ENCODE results near the gene SOX14.

Gene SOX14

GRCh38 chr3:137768361-137769321 is 4.5 kb downstream of the SOX14 start:
- no peak for DNase-seq

DNA sequence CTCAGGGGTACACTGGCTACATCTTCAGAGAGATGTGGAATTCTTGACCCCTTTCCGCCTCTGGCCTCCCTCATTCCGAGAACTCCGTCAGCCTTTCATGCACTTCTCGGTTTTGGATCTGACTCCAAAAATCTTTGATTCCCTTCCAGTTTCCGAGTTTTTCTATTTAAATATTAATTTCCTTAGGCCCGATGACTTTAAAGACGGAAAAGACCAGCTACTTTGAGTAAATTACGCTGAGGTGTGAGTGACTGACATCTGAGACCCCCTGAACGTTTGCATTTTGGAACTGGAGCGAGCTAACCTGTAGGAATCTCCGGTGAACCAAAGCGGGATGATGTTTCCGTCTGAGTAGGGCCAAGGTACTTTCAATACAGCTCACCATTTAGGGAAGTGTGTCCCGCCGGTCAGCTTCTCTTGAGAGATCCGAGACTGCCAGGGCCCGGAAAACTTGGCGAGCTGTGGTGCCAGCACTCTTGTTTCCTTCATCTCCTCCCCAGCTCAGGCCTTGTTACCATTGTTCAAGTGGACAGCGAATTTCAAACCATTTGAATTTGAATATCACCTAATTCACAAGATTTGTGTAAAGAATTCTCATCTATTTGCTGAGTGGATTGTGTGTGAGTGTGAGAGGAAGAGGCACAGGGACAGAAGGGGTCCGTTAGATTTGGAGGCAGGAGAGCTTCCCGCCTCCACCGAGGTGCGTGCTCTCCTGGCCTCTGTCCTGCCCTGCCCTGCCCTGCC is 5.4 kb downstream of the SOX14 start:
- no peak for DNase-seq

DNA sequence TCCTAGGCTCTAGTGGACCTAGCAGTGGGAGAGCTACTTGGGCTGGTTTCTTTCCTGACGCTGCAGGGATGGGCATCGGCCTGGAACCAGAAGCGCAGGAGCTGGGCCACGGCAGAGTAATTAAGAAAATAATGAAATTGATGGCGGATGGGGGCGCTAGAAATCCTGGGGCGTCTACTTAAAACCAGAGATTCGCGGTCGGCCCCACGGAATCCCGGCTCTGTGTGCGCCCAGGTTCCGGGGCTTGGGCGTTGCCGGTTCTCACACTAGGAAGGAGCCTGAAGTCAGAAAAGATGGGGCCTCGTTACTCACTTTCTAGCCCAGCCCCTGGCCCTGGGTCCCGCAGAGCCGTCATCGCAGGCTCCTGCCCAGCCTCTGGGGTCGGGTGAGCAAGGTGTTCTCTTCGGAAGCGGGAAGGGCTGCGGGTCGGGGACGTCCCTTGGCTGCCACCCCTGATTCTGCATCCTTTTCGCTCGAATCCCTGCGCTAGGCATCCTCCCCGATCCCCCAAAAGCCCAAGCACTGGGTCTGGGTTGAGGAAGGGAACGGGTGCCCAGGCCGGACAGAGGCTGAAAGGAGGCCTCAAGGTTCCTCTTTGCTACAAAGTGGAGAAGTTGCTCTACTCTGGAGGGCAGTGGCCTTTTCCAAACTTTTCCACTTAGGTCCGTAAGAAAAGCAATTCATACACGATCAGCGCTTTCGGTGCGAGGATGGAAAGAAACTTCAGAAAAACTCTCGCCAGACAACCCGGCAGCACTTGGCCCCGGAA is 6.1 kb downstream of the SOX14 start:
- no peak for DNase-seq

DNA sequence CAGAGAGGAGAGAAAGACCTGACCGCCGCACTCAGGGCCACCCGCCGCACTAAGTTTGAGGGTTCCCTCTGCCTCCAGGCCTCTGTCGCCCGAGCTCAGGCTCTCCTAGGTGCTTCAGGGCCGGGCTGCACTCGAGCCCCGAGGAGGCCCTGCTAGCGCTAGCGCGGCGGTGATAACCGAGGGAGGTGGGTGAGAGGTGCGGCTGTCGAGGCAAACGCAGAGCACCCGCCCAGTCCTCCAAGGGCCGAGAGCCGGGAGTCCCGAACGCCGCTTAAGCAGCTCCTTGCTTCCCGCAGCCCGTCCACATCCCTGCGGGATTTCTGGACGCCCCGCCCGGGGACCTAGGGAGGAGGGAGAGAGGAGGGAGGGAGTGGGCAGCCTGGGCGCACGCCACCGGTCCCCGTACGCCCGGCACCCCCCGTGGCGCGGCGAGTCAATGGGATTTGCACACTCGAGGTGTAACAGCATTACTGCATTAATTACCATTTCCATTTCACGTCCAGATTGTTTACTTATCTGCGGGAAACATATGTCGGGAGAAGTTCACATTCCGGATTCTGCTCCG is 6.8 kb downstream of the SOX14 start:
- no peak for DNase-seq

- DNase-seq: no peak
Observed at GRCh38 chr3:137771401-137772213, 7.5 kb downstream of the SOX14 start.

- no peak for DNase-seq
Observed at GRCh38 chr3:137772214-137772955, 8.3 kb downstream of the SOX14 start.

DNA sequence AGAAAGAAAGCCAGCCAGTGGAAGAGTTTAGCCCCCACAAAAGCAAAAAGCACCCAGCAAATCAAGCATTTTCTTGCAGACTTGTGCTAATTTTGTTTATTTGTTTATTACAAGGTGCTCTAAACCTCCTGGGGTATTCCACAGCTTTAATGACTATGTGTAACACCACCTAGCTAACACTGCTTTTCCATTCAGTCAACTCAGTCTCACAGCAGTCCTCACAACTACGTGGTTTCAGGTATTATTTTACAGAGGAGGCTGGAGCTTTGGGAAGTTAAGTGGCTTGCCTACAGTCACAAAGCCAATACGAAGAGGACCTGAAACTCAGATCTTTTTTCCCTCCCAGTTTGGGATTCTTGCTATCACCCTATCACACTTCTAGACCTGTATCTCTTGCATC is 14.8 kb downstream of the SOX14 start:
- DNase-seq: no peak

DNA sequence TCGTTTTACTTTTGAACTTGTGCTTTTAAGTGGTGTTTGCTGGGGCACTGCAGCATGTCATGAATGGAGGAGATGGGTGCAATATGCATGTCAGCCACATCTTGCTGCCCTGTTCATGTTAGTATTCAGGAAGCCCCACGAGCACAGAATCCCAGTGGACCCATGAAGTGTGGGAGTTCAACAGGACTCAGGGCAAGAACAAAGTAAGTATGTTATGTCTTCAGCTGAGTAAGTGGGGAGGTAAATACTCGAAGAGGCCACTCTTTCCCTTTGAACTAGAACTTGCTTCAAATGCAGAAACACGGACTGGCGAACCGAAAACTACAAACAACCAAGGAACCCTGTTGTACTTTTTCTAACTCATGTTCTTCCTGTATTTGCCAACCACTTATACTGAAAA is 23.4 kb downstream of the SOX14 start:
- DNase-seq: no peak

- DNase-seq: no peak
Observed at GRCh38 chr3:137789236-137789635, 25.1 kb downstream of the SOX14 start.

GRCh38 chr3:137792626-137793271 is 28.6 kb downstream of the SOX14 start:
- no peak for DNase-seq

DNA sequence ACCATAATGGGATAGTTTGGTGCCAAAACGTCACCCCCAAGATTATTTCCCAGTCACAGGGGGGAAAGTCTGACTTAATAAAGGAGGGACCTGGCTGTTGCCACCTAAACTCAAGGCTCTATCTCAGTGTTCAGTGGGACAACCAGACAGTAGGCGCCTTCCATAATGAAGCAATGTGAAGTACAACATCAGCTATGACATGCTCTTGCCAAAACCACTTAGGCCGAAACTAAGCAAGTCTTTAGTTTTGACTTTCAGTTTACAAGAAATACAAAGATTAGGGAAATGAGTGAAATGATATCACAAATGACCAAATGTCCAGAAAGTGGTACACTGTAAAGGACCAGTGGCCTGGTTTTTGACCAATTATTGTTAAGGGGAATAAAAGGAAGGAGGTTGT is 32.9 kb downstream of the SOX14 start:
- no peak for DNase-seq

DNA sequence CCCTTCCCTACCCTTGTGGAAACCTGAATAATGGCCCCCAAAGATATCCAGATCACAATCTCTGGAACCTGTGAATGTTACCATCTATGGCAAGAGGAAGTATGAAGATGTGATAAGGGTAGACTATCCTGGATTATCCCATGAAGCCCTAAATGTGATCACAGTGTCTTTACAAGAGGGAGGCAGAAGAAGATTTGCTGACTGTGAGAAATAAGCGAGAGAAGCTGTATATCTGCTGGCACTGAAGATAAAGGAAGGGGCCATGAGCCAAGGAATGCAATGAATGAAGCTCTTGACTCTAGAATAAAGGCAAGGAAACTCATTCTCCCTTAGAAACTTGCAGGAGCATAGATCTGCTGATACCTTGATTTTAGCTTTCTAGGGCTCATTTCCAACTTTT is 39.1 kb downstream of the SOX14 start:
- no peak for DNase-seq

- DNase-seq: no peak
Observed at GRCh38 chr3:137807998-137808397, 43.9 kb downstream of the SOX14 start.

DNA sequence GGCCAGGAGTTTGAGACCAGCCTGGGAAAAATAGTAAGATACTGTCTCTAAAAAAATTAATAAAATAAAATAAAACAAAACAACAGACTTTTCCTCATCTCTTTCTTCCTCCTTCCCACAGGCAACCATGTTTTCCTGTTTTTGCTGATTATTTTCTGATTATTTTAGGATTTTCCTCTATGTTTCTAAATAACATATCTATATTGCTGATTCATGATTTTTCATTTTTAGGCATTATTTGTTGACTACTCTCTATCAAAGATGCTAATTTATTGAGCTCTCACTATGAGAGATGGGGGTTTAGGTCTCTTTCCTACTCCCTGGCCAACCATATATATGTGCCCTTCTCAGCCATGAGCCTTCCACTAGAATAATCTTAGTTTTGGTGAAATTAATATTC is 45.4 kb downstream of the SOX14 start:
- DNase-seq: no peak

DNA sequence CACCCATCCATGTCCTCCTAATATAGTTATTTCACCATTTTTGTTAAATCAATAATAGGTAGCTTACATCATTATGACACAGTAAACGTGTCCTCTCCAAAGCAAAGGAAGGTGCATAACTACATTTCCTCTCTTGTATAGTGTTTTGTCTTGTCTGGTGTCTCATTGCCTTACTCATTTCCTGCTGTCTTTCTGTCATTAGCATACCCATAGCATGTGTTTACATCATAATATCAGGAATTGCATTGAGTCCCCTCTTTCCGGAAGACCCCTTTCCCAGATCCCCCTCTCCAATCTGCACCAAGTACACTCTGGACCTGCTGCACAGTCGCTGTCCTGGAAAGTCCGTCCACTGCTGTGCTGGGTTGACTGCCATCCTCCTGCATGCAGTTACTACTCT is 47.9 kb downstream of the SOX14 start:
- DNase-seq: no peak

DNA sequence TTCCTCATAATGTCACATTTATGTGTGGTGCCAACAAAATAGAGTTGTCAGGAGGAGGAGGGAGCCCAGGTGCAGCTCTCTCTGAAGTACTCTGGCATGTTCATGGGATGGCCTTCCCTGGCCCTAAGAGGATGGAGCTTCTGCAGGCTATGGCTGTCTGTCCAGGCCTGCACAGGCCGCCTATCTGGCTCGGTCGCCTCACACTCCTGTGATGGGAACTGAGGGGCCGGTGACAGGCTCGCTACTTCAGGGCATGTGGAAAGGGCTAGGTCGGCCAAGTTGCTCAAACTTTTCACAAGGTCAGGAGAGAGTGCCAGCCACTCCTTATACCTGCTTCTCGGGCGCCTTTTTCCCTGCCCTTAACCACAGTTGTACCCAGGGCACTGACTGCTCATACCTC is 51.1 kb downstream of the SOX14 start:
- DNase-seq: no peak
